ENCODE data around the gene FSTL1. TPM values are rescaled to one million over a fixed set of nuclear protein-coding genes. Genes with fewer than 3 reads are reported as not detected.

The FSTL1 gene
- total RNA-seq (1 to 10 TPM in 3 of 5 donors, under 1 TPM in 2; 0.76 to 5.1 (median 1.5) TPM), total RNA-seq (0.06 to 1.4 (median 0.35) reads per million in 29 experiments)
- total RNA-seq (2013): 1.8 TPM

- Mint-ChIP-seq H3K9me3 (peaks cover 0 to 5% (median 3%) of the 10 kb centered on the region in 3 donors), H3K27ac (no peak within 1 kb of the TSS), H3K4me3 (peak within 1 kb of the TSS; percentile 49 to 76 (median 72)), H3K36me3 (no peaks in the 10 kb centered on the region), H3K27me3 (peaks cover 53 to 60% of the 10 kb centered on the region in 2 donors), H3K4me1 (peaks cover 8 to 18% (median 9%) of the 10 kb centered on the region in 3 donors)
- DNase-seq (peak in 5 of 35 experiments; percentile 1 to 6 (median 2)), ATAC-seq (replicated peaks in 1 of 4) (peak in 3 of 4 experiments; percentile 27 to 52 (median 49))
- POLR2A ChIA-PET: no interaction called here
- CTCF ChIA-PET: no interaction called here
- Histone ChIP-seq H3K27ac (ENCODE audit: low read length) (no peak within 1 kb of the TSS), H3K27me3 (replicated peaks in 1 of 2; ENCODE audit: control insufficient read depth in 2 of 2, extremely low read depth in 1 of 2, insufficient read depth in 2 of 2, low read length in 1 of 2) (peaks cover 3 to 48% of the 10 kb centered on the region in 2 experiments), H3K9me3 (no peaks in the 10 kb centered on the region), H3K36me3 (ENCODE audit: control insufficient read depth in 2 of 2, extremely low read depth in 1 of 2, insufficient read depth in 1 of 2, low read length in 1 of 2) (no peaks in the 10 kb centered on the region), H3K4me1 (ENCODE audit: control insufficient read depth in 1 of 2, extremely low read depth in 1 of 2, insufficient read depth in 2 of 2, low read length in 2 of 2) (peaks cover 2 to 9% of the 10 kb centered on the region in 2 experiments), H3K4me3 (ENCODE audit: control insufficient read depth in 1 of 2, extremely low read depth in 1 of 2, low read length in 1 of 2) (peak within 1 kb of the TSS in 1 of 2 donors; percentile 75)
- WGBS (ENCODE audit: insufficient coverage): 1% methylated on average over 65 of the region's 78 CpGs
Measured at GRCh38 chr3:120450600-120451271, at the start of gene FSTL1. TSS of gene FSTL1 (minus strand) at chr3:120450992. CDS start at chr3:120450746, 246 bp downstream.

GRCh38 chr3:120498556-120499346 is 48.0 kb upstream of the FSTL1 start:
- H3K36me3 ChIP-seq (ENCODE audit: control insufficient read depth in 2 of 2, extremely low read depth in 1 of 2, insufficient read depth in 1 of 2, low read length in 1 of 2): no peaks in the 10 kb centered on the region
- ChIA-PET CTCF (interaction anchor here in 1 of 2 donors (1.2 kb wide), 1 partner anchor 97 kb away, joined by 3 read pairs; no protein-coding TSS in a partner anchor), POLR2A (no interaction called here)
- H3K9me3 Mint-ChIP-seq: peaks cover 0 to 22% (median 12%) of the 10 kb centered on the region in 3 donors
- no peaks in the 10 kb centered on the region for H3K4me1 ChIP-seq (ENCODE audit: control insufficient read depth in 1 of 2, extremely low read depth in 1 of 2, insufficient read depth in 2 of 2, low read length in 2 of 2)
- no peak overlapping the region for H3K27ac Mint-ChIP-seq
- H3K9me3 ChIP-seq: no peaks in the 10 kb centered on the region
- no peak overlapping the region for H3K27ac ChIP-seq (ENCODE audit: low read length)
- no peaks in the 10 kb centered on the region for H3K36me3 Mint-ChIP-seq
- WGBS (ENCODE audit: insufficient coverage): no CpG with 5 or more reads among the region's 2 CpGs
- no peak for DNase-seq
- no peaks in the 10 kb centered on the region for H3K27me3 ChIP-seq (replicated peaks in 1 of 2; ENCODE audit: control insufficient read depth in 2 of 2, extremely low read depth in 1 of 2, insufficient read depth in 2 of 2, low read length in 1 of 2)
- no peak overlapping the region for H3K4me3 ChIP-seq (ENCODE audit: control insufficient read depth in 1 of 2, extremely low read depth in 1 of 2, low read length in 1 of 2)
- no peak overlapping the region for H3K4me3 Mint-ChIP-seq
- H3K27me3 Mint-ChIP-seq: peaks cover 0 to 6% of the 10 kb centered on the region in 2 donors
- H3K4me1 Mint-ChIP-seq: no peaks in the 10 kb centered on the region
- no peak for ATAC-seq (replicated peaks in 1 of 4)

- Histone ChIP-seq H3K27me3 (replicated peaks in 1 of 2; ENCODE audit: control insufficient read depth in 2 of 2, extremely low read depth in 1 of 2, insufficient read depth in 2 of 2, low read length in 1 of 2) (no peaks in the 10 kb centered on the region), H3K4me1 (ENCODE audit: control insufficient read depth in 1 of 2, extremely low read depth in 1 of 2, insufficient read depth in 2 of 2, low read length in 2 of 2) (no peaks in the 10 kb centered on the region), H3K4me3 (ENCODE audit: control insufficient read depth in 1 of 2, extremely low read depth in 1 of 2, low read length in 1 of 2) (no peak overlapping the region), H3K27ac (ENCODE audit: low read length) (no peak overlapping the region), H3K9me3 (no peaks in the 10 kb centered on the region), H3K36me3 (ENCODE audit: control insufficient read depth in 2 of 2, extremely low read depth in 1 of 2, insufficient read depth in 1 of 2, low read length in 1 of 2) (no peaks in the 10 kb centered on the region)
- ChIA-PET CTCF (no interaction called here), POLR2A (no interaction called here)
- DNase-seq: no peak
- H3K27ac Mint-ChIP-seq: no peak overlapping the region
- peaks cover 4 to 9% of the 10 kb centered on the region in 2 donors for H3K27me3 Mint-ChIP-seq
- peaks cover 0 to 22% (median 15%) of the 10 kb centered on the region in 3 donors for H3K9me3 Mint-ChIP-seq
- no CpG with 5 or more reads among the region's 2 CpGs for WGBS (ENCODE audit: insufficient coverage)
- no peak for ATAC-seq (replicated peaks in 1 of 4)
- H3K36me3 Mint-ChIP-seq: no peaks in the 10 kb centered on the region
- no peaks in the 10 kb centered on the region for H3K4me1 Mint-ChIP-seq
- no peak overlapping the region for H3K4me3 Mint-ChIP-seq
Measured at GRCh38 chr3:120497818-120498217, 47.0 kb upstream of the FSTL1 start.

GRCh38 chr3:120497336-120497735 is 46.5 kb upstream of the FSTL1 start:
- no peaks in the 10 kb centered on the region for H3K36me3 ChIP-seq (ENCODE audit: control insufficient read depth in 2 of 2, extremely low read depth in 1 of 2, insufficient read depth in 1 of 2, low read length in 1 of 2)
- POLR2A ChIA-PET: no interaction called here
- H3K9me3 ChIP-seq: no peaks in the 10 kb centered on the region
- Mint-ChIP-seq H3K4me3 (no peak overlapping the region), H3K9me3 (peaks cover 0 to 22% (median 15%) of the 10 kb centered on the region in 3 donors), H3K27ac (no peak overlapping the region), H3K36me3 (no peaks in the 10 kb centered on the region), H3K4me1 (no peaks in the 10 kb centered on the region), H3K27me3 (peaks cover 4 to 12% of the 10 kb centered on the region in 2 donors)
- CTCF ChIA-PET: no interaction called here
- no peak overlapping the region for H3K27ac ChIP-seq (ENCODE audit: low read length)
- DNase-seq: no peak
- ATAC-seq (replicated peaks in 1 of 4): no peak
- H3K27me3 ChIP-seq (replicated peaks in 1 of 2; ENCODE audit: control insufficient read depth in 2 of 2, extremely low read depth in 1 of 2, insufficient read depth in 2 of 2, low read length in 1 of 2): no peaks in the 10 kb centered on the region
- no CpG with 5 or more reads among the region's 3 CpGs for WGBS (ENCODE audit: insufficient coverage)
- H3K4me3 ChIP-seq (ENCODE audit: control insufficient read depth in 1 of 2, extremely low read depth in 1 of 2, low read length in 1 of 2): no peak overlapping the region
- no peaks in the 10 kb centered on the region for H3K4me1 ChIP-seq (ENCODE audit: control insufficient read depth in 1 of 2, extremely low read depth in 1 of 2, insufficient read depth in 2 of 2, low read length in 2 of 2)

- CTCF ChIA-PET: no interaction called here
- H3K27me3 ChIP-seq (replicated peaks in 1 of 2; ENCODE audit: control insufficient read depth in 2 of 2, extremely low read depth in 1 of 2, insufficient read depth in 2 of 2, low read length in 1 of 2): no peaks in the 10 kb centered on the region
- H3K9me3 Mint-ChIP-seq: peaks cover 0 to 22% (median 15%) of the 10 kb centered on the region in 3 donors
- H3K4me1 ChIP-seq (ENCODE audit: control insufficient read depth in 1 of 2, extremely low read depth in 1 of 2, insufficient read depth in 2 of 2, low read length in 2 of 2): no peaks in the 10 kb centered on the region
- H3K9me3 ChIP-seq: no peaks in the 10 kb centered on the region
- H3K4me1 Mint-ChIP-seq: no peaks in the 10 kb centered on the region
- H3K27ac ChIP-seq (ENCODE audit: low read length): no peak overlapping the region
- H3K36me3 Mint-ChIP-seq: no peaks in the 10 kb centered on the region
- H3K36me3 ChIP-seq (ENCODE audit: control insufficient read depth in 2 of 2, extremely low read depth in 1 of 2, insufficient read depth in 1 of 2, low read length in 1 of 2): no peaks in the 10 kb centered on the region
- no peak overlapping the region for H3K27ac Mint-ChIP-seq
- POLR2A ChIA-PET: no interaction called here
- 86% methylated on average over 1 of the region's 3 CpGs for WGBS (ENCODE audit: insufficient coverage)
- ATAC-seq (replicated peaks in 1 of 4): no peak
- no peak for DNase-seq
- no peak overlapping the region for H3K4me3 ChIP-seq (ENCODE audit: control insufficient read depth in 1 of 2, extremely low read depth in 1 of 2, low read length in 1 of 2)
- H3K27me3 Mint-ChIP-seq: peaks cover 13 to 20% of the 10 kb centered on the region in 2 donors
- no peak overlapping the region for H3K4me3 Mint-ChIP-seq
Measured at GRCh38 chr3:120496278-120497002, 45.6 kb upstream of the FSTL1 start.

- no peaks in the 10 kb centered on the region for H3K9me3 ChIP-seq
- no peaks in the 10 kb centered on the region for H3K4me1 ChIP-seq (ENCODE audit: control insufficient read depth in 1 of 2, extremely low read depth in 1 of 2, insufficient read depth in 2 of 2, low read length in 2 of 2)
- DNase-seq (no peak), ATAC-seq (replicated peaks in 1 of 4) (no peak)
- ChIA-PET CTCF (no interaction called here), POLR2A (no interaction called here)
- Mint-ChIP-seq H3K36me3 (no peaks in the 10 kb centered on the region), H3K4me3 (no peak overlapping the region), H3K9me3 (peaks cover 0 to 22% (median 15%) of the 10 kb centered on the region in 3 donors), H3K4me1 (no peaks in the 10 kb centered on the region), H3K27ac (no peak overlapping the region), H3K27me3 (peaks cover 19 to 26% of the 10 kb centered on the region in 2 donors)
- no peaks in the 10 kb centered on the region for H3K27me3 ChIP-seq (replicated peaks in 1 of 2; ENCODE audit: control insufficient read depth in 2 of 2, extremely low read depth in 1 of 2, insufficient read depth in 2 of 2, low read length in 1 of 2)
- H3K27ac ChIP-seq (ENCODE audit: low read length): no peak overlapping the region
- no CpG with 5 or more reads among the region's 2 CpGs for WGBS (ENCODE audit: insufficient coverage)
- no peaks in the 10 kb centered on the region for H3K36me3 ChIP-seq (ENCODE audit: control insufficient read depth in 2 of 2, extremely low read depth in 1 of 2, insufficient read depth in 1 of 2, low read length in 1 of 2)
- H3K4me3 ChIP-seq (ENCODE audit: control insufficient read depth in 1 of 2, extremely low read depth in 1 of 2, low read length in 1 of 2): no peak overlapping the region
Measured at GRCh38 chr3:120495809-120496208, 45.0 kb upstream of the FSTL1 start.

Data from T-cell (primary cell).